HG02870 (cell line): ENCODE results near the gene ILDR2.

Experiments
- ATAC-seq: cut with Tn5 transposase; IDR thresholded peaks from one replicate; pipeline ENCODE4 v1.9.1; 2021; ENCODE audit warnings: mild to moderate bottlenecking, moderate library complexity; ENCODE audit not compliant: unreplicated experiment

The ILDR2 gene

GRCh38 chr1:166925810-166926478 lies 49.4 kb downstream of the ILDR2 start:
- ATAC-seq, result no peak

- ATAC-seq, result peak; percentile 83
Observed at GRCh38 chr1:166924823-166925541, 50.4 kb downstream of the ILDR2 start.

- no peak for ATAC-seq
Observed at GRCh38 chr1:166920561-166921475, 54.5 kb downstream of the ILDR2 start.

GRCh38 chr1:166918956-166919316 lies 56.4 kb downstream of the ILDR2 start:
- ATAC-seq, result no peak

GRCh38 chr1:166918088-166918955 lies 57.0 kb downstream of the ILDR2 start:
- no peak for ATAC-seq

GRCh38 chr1:166915941-166916340 lies 59.4 kb downstream of the ILDR2 start:
- ATAC-seq, result no peak

- no peak for ATAC-seq
Observed at GRCh38 chr1:166915042-166915441, 60.3 kb downstream of the ILDR2 start.

- no peak for ATAC-seq
Observed at GRCh38 chr1:166914111-166914510, 61.2 kb downstream of the ILDR2 start.

- ATAC-seq, result no peak
Observed at GRCh38 chr1:166911624-166912023, 63.7 kb downstream of the ILDR2 start.

GRCh38 chr1:166910396-166910994 lies 64.8 kb downstream of the ILDR2 start:
- ATAC-seq, result peak; percentile 96

- no peak for ATAC-seq
Observed at GRCh38 chr1:166908942-166909341, 66.4 kb downstream of the ILDR2 start.

GRCh38 chr1:166907763-166908162 lies 67.6 kb downstream of the ILDR2 start:
- peak; percentile 45 for ATAC-seq

GRCh38 chr1:166907051-166907450 lies 68.3 kb downstream of the ILDR2 start:
- no peak for ATAC-seq

- ATAC-seq, result no peak
Observed at GRCh38 chr1:166906647-166907046, 68.7 kb downstream of the ILDR2 start.

- no peak for ATAC-seq
Observed at GRCh38 chr1:166905900-166906299, 69.4 kb downstream of the ILDR2 start.

- no peak for ATAC-seq
Observed at GRCh38 chr1:166905136-166905535, 70.2 kb downstream of the ILDR2 start.

- peak; percentile 44 for ATAC-seq
Observed at GRCh38 chr1:166903232-166903631, 72.1 kb downstream of the ILDR2 start.

- ATAC-seq, result no peak
Observed at GRCh38 chr1:166902279-166902678, 73.1 kb downstream of the ILDR2 start.

- no peak for ATAC-seq
Observed at GRCh38 chr1:166900987-166901386, 74.4 kb downstream of the ILDR2 start.

- ATAC-seq, result no peak
Observed at GRCh38 chr1:166899769-166900168, 75.6 kb downstream of the ILDR2 start.
